Mesendoderm (in vitro differentiated cells): ENCODE data around the gene LYPD4.
A peak's percentile ranks its signal among the peaks of the same experiment; 100 is the strongest.

Experiments used
- DNase-seq: peaks from one replicate; pipeline ENCODE4 v3.0.0; 2013
- H2AK5ac ChIP-seq: 2 replicates; pipeline ENCODE4 v1.6.1; 2013; ENCODE audit warnings: low read length, inconsistent platforms
- H2BK120ac ChIP-seq: 2 replicates; pipeline ENCODE4 v1.6.1; 2013; ENCODE audit warnings: low read depth, mild to moderate bottlenecking, low read length, moderate library complexity, mixed read lengths
- H2BK15ac ChIP-seq: replicated peaks from 2 replicates; pipeline ENCODE4 v1.6.1; 2013; ENCODE audit warnings: low read depth, mild to moderate bottlenecking, moderate library complexity
- H2BK5ac ChIP-seq: 2 replicates; pipeline ENCODE4 v1.6.1; 2013; ENCODE audit warnings: low read length, inconsistent platforms
- H3K18ac ChIP-seq: 2 replicates; pipeline ENCODE4 v1.6.1; 2013; ENCODE audit warnings: mild to moderate bottlenecking, low read length, mixed read lengths
- H3K23ac ChIP-seq: one replicate; pipeline ENCODE4 v1.6.1; 2013; ENCODE audit warnings: low read length
- H3K27ac ChIP-seq: 2 replicates; pipeline ENCODE4 v1.5.1; 2013; ENCODE audit warnings: low read depth, mild to moderate bottlenecking, inconsistent platforms, low read length, moderate library complexity
- H3K27me3 ChIP-seq: 2 replicates; pipeline ENCODE4 v1.6.1; 2013; ENCODE audit warnings: low read length, control low read depth, mild to moderate bottlenecking, inconsistent platforms; ENCODE audit not compliant: insufficient read depth, poor library complexity
- H3K36me3 ChIP-seq: 2 replicates; pipeline ENCODE4 v1.6.1; 2013; ENCODE audit warnings: low read length, inconsistent platforms; ENCODE audit not compliant: control insufficient read depth, insufficient read depth
- H3K4ac ChIP-seq: one replicate; pipeline ENCODE4 v1.6.1; 2013; ENCODE audit warnings: low read depth, mild to moderate bottlenecking, low read length, moderate library complexity
- H3K4me1 ChIP-seq: 2 replicates; pipeline ENCODE4 v1.6.1; 2013; ENCODE audit warnings: low read depth, low read length, inconsistent platforms; ENCODE audit not compliant: control insufficient read depth
- H3K4me2 ChIP-seq: 2 replicates; pipeline ENCODE4 v1.6.1; 2013; ENCODE audit warnings: low read length
- H3K4me3 ChIP-seq: 2 replicates; pipeline ENCODE4 v1.5.1; 2013; ENCODE audit warnings: mild to moderate bottlenecking, low read length
- H3K56ac ChIP-seq: one replicate; pipeline ENCODE4 v1.6.1; 2013; ENCODE audit warnings: low read length
- H3K79me1 ChIP-seq: 2 replicates; pipeline ENCODE4 v1.6.1; 2013; ENCODE audit warnings: low read length, inconsistent platforms
- H3K79me2 ChIP-seq: 2 replicates; pipeline ENCODE4 v1.6.1; 2013; ENCODE audit warnings: mild to moderate bottlenecking, low read length; ENCODE audit not compliant: control insufficient read depth, insufficient read depth
- H3K9ac ChIP-seq: 2 replicates; pipeline ENCODE4 v1.6.1; 2013; ENCODE audit warnings: low read length, inconsistent platforms
- H4K5ac ChIP-seq: one replicate; pipeline ENCODE4 v1.6.1; 2013; ENCODE audit warnings: low read length
- H4K8ac ChIP-seq: one replicate; pipeline ENCODE4 v1.6.1; 2013; ENCODE audit warnings: low read depth, mild to moderate bottlenecking, control low read depth, low read length, moderate library complexity
- WGBS: extraction: QIAGEN DNeasy Blood & Tissue Kit; methylation state at CpG from one replicate; pipeline ENCODE4 v1.1.7; 2013; ENCODE audit warnings: low lambda C conversion rate, missing lambda C conversion rate; ENCODE audit not compliant: insufficient coverage; ENCODE audit errors: extremely low coverage; 5-methylcytosine and 5-hydroxymethylcytosine counted together

LYPD4 gene

DNA sequence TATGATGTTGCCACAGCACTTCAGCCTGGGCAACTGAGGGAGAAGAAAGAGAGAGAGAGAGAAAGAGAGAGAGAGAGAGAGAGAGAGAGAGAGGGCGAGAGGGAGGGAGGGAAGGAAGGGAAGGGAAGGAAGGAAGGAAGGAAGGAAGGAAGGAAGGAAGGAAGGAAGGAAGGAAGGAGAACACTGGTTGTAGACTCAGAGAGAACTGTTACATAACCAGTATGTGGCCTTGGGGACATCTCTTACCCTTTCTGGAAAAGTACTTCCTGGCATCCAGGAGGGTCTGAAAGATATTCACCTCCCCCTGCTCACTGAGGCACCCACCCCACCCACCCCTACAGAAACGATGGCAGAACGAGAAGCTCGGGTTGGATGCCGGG lies 35.8 kb upstream of the LYPD4 start:
- Histone ChIP-seq H3K79me2 (peaks cover 4% of the 10 kb centered on the region), H3K27me3 (no peaks in the 10 kb centered on the region), H4K8ac (no peak overlapping the region), H4K5ac (no peak overlapping the region), H3K4me3 (no peak overlapping the region), H3K27ac (no peak overlapping the region), H2AK5ac (no peak overlapping the region), H3K79me1 (peaks cover 5% of the 10 kb centered on the region), H2BK15ac (no peak overlapping the region), H2BK120ac (no peak overlapping the region), H3K23ac (no peak overlapping the region), H3K56ac (no peak overlapping the region), H2BK5ac (no peak overlapping the region), H3K18ac (no peak overlapping the region), H3K4me2 (no peak overlapping the region), H3K4me1 (no peaks in the 10 kb centered on the region), H3K4ac (no peak overlapping the region), H3K9ac (no peak overlapping the region), H3K36me3 (no peaks in the 10 kb centered on the region)
- WGBS, result no CpG with 5 or more reads among the region's 5 CpGs
- DNase-seq, result no peak

DNA sequence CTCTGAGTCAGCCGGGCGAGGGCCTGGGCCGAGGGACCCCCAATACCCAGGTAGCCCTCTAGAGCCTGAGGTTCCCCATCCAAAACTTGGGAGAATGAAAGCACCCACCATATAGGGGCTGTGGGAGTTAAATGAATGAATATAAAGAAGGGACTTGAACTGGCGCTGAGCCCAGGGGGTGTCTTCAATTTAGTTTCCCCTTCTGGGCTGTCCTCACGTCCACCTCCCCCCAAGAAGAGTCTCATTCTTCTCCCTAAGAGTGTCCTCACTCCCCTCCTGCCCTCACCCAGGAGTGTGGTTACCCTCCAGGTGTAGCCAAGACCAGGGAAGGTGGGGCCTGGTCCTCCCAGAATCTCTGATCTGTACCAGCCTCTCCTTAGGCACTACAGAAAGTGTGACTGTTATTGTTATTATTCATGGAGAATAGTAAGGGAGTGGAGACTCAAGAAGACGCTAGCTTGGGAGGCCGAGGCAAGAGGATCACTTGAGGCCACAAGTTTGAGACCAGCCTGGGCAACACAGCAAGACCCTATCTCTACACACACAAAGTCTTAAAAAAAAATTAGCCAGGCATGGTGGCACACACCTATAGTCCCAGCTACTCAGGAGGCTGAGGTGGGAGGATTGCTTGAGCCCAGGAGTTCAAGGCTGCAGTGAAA lies 35.3 kb upstream of the LYPD4 start:
- H3K9ac ChIP-seq, result no peak overlapping the region
- no peak overlapping the region for H4K5ac ChIP-seq
- no peak overlapping the region for H2BK120ac ChIP-seq
- peaks cover 1% of the 10 kb centered on the region for H3K79me1 ChIP-seq
- no peak overlapping the region for H2BK15ac ChIP-seq
- H3K4me2 ChIP-seq, result no peak overlapping the region
- no peak overlapping the region for H3K18ac ChIP-seq
- DNase-seq, result no peak
- H3K79me2 ChIP-seq, result peaks cover 1% of the 10 kb centered on the region
- no peak overlapping the region for H4K8ac ChIP-seq
- H3K4ac ChIP-seq, result no peak overlapping the region
- H3K4me3 ChIP-seq, result no peak overlapping the region
- no peak overlapping the region for H3K27ac ChIP-seq
- no peak overlapping the region for H2AK5ac ChIP-seq
- no peak overlapping the region for H3K23ac ChIP-seq
- H2BK5ac ChIP-seq, result no peak overlapping the region
- WGBS, result no CpG with 5 or more reads among the region's 7 CpGs
- no peaks in the 10 kb centered on the region for H3K36me3 ChIP-seq
- H3K4me1 ChIP-seq, result no peaks in the 10 kb centered on the region
- H3K56ac ChIP-seq, result no peak overlapping the region
- H3K27me3 ChIP-seq, result no peaks in the 10 kb centered on the region

DNA sequence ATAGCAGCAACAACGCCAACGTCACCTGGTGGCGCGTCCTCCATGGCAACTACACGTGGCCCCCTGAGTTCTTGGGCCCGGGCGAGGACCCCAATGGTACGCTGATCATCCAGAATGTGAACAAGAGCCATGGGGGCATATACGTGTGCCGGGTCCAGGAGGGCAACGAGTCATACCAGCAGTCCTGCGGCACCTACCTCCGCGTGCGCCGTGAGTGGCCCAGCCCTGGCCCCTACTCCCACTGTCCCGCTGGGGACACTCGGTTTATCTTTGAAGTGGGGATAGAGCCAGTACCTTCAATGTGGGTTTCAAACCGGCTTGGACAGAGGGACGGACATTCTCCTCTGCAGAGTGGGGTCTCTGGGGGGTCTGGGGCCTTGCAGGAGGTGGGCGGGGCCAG lies 34.6 kb upstream of the LYPD4 start:
- H3K79me1 ChIP-seq, result no peaks in the 10 kb centered on the region
- no peak overlapping the region for H2BK120ac ChIP-seq
- no peak overlapping the region for H3K27ac ChIP-seq
- no peak overlapping the region for H4K8ac ChIP-seq
- WGBS, result no CpG with 5 or more reads among the region's 21 CpGs
- no peaks in the 10 kb centered on the region for H3K27me3 ChIP-seq
- no peak overlapping the region for H3K4me2 ChIP-seq
- no peak overlapping the region for H4K5ac ChIP-seq
- H2AK5ac ChIP-seq, result no peak overlapping the region
- DNase-seq, result no peak
- no peak overlapping the region for H3K9ac ChIP-seq
- H3K56ac ChIP-seq, result no peak overlapping the region
- no peak overlapping the region for H3K23ac ChIP-seq
- no peak overlapping the region for H2BK5ac ChIP-seq
- H3K4me1 ChIP-seq, result no peaks in the 10 kb centered on the region
- no peaks in the 10 kb centered on the region for H3K36me3 ChIP-seq
- H3K4ac ChIP-seq, result no peak overlapping the region
- H3K79me2 ChIP-seq, result no peaks in the 10 kb centered on the region
- no peak overlapping the region for H2BK15ac ChIP-seq
- H3K18ac ChIP-seq, result no peak overlapping the region
- H3K4me3 ChIP-seq, result no peak overlapping the region

DNA sequence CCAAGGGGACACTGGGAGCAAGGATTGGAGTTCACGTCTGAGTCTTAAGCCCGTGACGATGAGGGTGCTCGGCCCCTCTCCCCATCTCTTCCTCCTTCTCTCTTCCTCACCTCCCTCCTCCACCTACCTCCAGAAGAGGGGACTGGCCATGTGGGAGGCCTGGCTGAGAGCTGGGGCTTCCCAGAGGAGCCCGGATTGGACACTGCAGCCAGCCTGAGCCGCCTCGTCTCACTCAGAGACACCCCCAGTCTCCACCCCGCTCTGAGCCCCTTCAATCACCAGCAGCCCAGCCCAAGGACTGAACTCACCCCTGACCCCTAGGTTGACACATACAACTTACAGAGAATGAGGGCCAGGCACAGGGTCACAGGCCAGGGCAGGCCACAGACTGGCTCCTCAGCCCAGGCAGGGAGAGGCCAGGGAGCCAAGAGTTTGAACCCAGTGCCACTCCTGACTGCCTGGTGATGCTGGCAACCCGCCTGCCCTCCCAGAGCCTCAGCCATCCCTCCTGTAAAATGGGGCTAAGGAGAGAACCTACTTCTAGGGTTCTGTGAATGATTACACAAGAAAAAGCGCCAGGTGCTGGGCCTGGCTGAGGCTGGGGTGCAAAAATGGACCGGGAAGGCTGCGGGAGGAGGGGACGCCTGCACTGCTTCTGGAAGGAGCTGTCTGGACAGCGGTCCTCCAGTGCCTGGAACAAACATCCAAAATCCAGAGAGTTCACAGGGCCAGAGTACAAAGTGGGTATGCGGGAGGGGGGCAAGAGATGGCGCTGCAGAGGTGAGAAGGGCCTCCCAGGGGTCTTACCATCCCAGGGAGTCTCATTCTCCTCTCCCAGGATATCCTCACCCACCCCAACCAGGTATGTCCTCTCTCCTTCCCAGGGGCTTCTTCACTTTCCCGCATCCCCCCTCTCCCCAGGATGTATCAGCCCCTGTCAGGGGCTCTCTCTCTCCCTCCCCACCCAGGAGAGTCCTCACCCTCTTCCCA lies 33.7 kb upstream of the LYPD4 start:
- H4K5ac ChIP-seq, result no peak overlapping the region
- no peaks in the 10 kb centered on the region for H3K79me1 ChIP-seq
- no peak overlapping the region for H4K8ac ChIP-seq
- H3K36me3 ChIP-seq, result no peaks in the 10 kb centered on the region
- H3K79me2 ChIP-seq, result no peaks in the 10 kb centered on the region
- DNase-seq, result no peak
- H3K4me3 ChIP-seq, result no peak overlapping the region
- no peak overlapping the region for H3K4ac ChIP-seq
- WGBS, result no CpG with 5 or more reads among the region's 17 CpGs
- no peak overlapping the region for H2BK15ac ChIP-seq
- no peak overlapping the region for H2BK5ac ChIP-seq
- H3K4me2 ChIP-seq, result no peak overlapping the region
- no peaks in the 10 kb centered on the region for H3K27me3 ChIP-seq
- H3K27ac ChIP-seq, result no peak overlapping the region
- H3K9ac ChIP-seq, result no peak overlapping the region
- no peak overlapping the region for H2AK5ac ChIP-seq
- no peaks in the 10 kb centered on the region for H3K4me1 ChIP-seq
- H3K56ac ChIP-seq, result no peak overlapping the region
- no peak overlapping the region for H3K23ac ChIP-seq
- no peak overlapping the region for H2BK120ac ChIP-seq
- no peak overlapping the region for H3K18ac ChIP-seq

DNA sequence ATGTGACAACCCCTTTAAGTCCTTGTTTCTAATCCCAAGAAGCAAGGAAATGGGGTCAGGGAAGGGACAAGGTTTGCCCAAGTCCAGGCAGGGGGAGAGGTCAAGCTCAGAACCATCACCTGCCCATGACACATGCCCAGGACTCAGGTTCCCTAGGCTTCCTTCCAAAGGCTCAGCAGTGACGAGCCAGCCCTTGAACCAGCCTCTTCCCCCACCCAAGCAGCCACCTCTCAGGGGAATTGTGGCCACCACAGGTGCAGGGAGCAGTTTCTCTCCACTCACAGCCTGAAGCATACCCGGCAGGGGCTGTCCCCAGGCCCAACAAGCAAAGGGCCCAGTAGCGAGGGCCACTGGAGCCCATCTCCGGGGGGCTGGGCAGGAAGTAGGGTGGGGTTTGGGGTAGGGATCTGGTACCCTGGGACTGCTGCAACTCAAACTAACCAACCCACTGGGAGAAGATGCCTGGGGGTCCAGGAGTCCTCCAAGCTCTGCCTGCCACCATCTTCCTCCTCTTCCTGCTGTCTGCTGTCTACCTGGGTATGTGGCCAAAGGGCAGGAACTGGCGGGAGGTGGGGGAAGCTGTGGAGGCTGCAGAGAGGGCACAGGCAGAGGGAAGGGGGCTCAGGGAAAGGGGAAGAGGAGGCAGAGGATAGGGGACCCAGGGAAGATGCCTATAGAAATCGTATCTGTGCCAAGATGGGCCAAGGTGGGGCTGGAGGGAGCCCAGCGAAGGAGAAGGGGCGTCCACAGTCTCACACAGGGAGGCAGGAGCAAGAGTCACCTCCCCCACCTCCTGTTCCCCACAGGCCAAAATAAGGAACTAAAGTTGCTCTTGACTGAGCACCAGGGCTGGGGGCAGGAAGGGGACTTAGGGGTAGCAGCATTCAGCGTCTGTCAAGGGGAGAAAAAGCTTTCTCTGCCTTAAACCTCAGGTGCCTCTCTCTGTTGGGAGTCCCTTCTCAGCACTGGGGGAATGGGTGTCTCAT lies 32.7 kb upstream of the LYPD4 start, which contains the start of gene CD79A:
Gene CD79A, plus strand, starts transcription at position 433 of the 986 bp plus-strand sequence. Its CDS starts 26 bp downstream, at position 459.
- Histone ChIP-seq H3K4ac (no peak within 1 kb of the TSS), H2BK15ac (no peak within 1 kb of the TSS), H3K79me1 (no peaks in the 10 kb centered on the region), H4K5ac (no peak within 1 kb of the TSS), H3K36me3 (no peaks in the 10 kb centered on the region), H3K9ac (peak within 1 kb of the TSS; percentile 6), H2AK5ac (no peak within 1 kb of the TSS), H3K18ac (no peak within 1 kb of the TSS), H4K8ac (no peak within 1 kb of the TSS), H3K4me3 (no peak within 1 kb of the TSS), H3K79me2 (no peaks in the 10 kb centered on the region), H3K27me3 (no peaks in the 10 kb centered on the region), H3K27ac (no peak within 1 kb of the TSS), H3K4me2 (no peak within 1 kb of the TSS), H2BK120ac (no peak within 1 kb of the TSS), H3K23ac (no peak within 1 kb of the TSS), H3K56ac (peak within 1 kb of the TSS; percentile 42), H2BK5ac (no peak within 1 kb of the TSS), H3K4me1 (no peaks in the 10 kb centered on the region)
- no CpG with 5 or more reads among the region's 9 CpGs for WGBS
- DNase-seq, result no peak
